Measurements from ENCODE around the gene LGALS14.

DNA sequence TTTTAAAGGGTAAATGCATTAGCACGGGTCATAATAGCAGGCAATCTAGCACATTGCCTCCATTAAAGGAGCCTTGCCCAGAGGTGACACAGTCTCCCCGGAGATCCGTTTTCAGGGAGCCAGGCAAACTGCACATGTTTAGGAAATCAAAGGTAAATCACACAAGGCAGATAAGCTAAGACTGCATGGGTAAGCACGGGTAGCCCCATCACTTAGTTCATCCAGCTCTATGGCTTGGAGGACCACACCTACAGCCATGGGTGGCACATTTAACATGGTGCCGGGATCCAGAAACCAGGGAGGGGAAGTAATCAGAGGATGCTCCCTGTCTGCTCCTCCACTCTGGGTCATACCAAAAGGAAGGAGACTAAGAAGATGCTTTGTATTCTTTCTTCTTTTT lies 31.8 kb upstream of the LGALS14 start:
- TF ChIP-seq, protein P1, sequence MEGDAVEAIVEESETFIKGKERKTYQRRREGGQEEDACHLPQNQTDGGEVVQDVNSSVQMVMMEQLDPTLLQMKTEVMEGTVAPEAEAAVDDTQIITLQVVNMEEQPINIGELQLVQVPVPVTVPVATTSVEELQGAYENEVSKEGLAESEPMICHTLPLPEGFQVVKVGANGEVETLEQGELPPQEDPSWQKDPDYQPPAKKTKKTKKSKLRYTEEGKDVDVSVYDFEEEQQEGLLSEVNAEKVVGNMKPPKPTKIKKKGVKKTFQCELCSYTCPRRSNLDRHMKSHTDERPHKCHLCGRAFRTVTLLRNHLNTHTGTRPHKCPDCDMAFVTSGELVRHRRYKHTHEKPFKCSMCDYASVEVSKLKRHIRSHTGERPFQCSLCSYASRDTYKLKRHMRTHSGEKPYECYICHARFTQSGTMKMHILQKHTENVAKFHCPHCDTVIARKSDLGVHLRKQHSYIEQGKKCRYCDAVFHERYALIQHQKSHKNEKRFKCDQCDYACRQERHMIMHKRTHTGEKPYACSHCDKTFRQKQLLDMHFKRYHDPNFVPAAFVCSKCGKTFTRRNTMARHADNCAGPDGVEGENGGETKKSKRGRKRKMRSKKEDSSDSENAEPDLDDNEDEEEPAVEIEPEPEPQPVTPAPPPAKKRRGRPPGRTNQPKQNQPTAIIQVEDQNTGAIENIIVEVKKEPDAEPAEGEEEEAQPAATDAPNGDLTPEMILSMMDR (IDR thresholded peaks at IDR 0.05) = no peak
- TF ChIP-seq EP300 (IDR thresholded peaks at IDR 0.05) (no peak), POLR2A (IDR thresholded peaks at IDR 0.05) (no peak)
